HG03025 (cell line): Measurements from ENCODE around the gene GMPPB.

Experiments used
- ATAC-seq: cut with Tn5 transposase; IDR thresholded peaks from one replicate; pipeline ENCODE4 v1.9.1; 2021; ENCODE audit warnings: mild to moderate bottlenecking, moderate library complexity; ENCODE audit not compliant: unreplicated experiment, low FRiP score

Gene GMPPB

DNA sequence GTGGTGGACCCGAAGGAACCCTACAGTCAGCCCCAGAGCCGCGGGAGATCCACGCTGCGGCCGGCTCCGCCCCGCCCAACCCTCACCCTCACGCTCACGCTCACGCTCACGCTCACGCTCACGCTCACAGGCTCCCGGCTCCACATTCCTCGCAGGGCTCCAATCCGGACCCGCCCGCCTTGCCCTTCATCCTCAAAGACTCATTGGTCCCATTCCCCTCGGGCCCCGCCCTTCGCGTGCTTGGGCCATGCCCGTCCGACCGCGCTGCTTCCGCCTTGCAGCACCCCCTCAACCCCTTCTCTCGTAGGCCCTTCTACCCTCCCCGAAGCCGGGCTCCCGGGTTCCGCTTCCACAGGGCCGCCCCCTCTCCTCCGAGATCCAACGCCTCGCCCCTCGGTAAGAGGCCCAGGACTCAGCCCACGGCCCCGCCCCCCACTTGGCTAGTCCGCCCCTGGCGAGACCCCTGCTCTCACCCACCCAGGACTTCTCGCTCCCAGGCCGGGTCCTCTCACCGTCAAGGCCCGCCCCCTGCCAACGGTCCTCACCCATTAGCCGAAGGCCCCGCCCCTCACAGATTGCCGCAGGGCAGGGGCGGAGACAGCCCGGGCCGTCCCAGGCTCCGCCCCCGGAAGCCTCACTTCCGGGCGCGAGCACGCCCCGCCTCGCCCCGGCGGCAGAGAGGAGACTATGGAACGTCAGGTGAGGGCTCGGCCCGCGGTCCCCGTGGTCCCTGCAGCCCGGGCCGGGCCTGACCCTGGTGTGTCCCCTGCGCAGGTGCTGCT, 49.8 kb downstream of the GMPPB start, which contains the start of gene APEH:
TSS of gene APEH (plus strand) at position 637 of the 782 bp plus-strand sequence. CDS start at position 688, 51 bp downstream.
- ATAC-seq, result peak; percentile 74

DNA sequence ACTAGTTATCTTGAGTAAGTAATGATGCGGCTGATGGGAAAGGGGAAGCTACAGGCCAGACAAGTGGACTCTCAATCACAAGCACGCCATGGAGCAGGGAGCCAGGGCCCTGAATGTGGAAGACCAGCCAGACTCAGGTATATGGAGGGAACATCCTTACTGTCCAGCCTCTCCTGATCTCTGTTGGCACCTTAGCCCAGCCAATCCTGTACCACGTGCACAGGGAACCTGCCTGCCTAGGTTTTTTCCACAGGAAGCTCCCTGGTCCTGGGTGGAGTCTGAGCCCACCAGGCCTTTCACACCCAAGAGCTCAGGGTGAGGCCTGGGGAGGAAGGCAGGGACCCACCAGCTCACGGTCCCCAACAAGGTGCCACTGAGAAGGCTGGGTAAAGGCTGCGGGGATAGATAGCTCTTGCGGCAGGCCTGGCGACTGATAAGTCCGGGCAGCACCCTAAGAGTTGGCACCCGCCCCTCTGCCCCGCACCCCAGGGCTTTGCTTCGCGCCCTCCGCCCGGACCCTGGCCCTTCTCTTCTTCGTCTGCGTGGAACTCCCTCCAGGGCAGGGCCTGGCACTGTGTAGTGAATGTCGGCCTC, 50.5 kb downstream of the GMPPB start:
- peak; percentile 3 for ATAC-seq

DNA sequence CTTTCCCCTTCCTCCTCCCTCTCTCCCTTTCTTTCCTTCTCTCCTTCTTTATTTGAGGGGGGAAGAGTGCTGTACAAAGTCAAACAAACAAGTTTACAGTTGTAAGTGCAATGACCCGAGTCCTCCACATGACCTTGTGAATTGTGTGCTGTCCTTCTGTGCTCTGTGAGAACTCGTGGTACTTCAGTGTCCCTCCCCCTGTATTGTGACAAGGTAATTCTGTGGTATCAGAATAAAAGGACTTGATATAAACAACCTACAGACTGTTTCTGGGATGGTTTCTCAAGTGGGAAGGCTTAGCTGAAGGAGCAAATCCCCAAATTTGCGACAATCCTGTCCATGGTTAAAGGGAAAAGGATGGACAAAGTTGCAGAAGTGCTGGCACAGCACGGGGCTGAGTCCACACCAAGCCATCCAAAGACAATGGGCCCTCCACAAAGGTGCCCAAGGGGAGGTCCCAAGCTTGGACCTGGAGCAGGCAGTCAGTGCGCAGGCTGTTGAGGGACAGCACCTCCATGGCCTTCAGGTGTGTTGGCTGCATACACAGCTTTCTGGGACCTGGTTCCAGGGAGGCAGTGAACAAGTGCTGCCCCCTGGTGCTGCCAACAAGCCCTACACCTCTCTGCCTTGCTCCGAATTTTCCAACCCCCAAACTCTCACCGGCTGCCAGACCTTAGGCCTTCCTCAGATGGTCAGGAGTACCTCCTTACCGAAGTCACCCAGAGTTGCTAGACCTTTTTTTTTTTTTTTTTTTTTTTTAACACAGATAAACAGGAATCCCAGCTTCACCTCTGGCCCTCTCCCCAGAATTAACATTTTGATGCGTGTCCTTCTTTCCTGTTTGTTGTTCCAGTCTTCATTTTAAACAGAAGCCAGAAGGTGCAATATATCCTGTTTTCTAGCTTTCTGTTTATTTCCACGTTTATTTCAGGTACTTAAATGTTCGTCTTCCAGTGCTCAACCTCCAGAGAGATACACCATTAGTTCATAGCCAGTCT, 52.2 kb downstream of the GMPPB start:
- no peak for ATAC-seq

DNA sequence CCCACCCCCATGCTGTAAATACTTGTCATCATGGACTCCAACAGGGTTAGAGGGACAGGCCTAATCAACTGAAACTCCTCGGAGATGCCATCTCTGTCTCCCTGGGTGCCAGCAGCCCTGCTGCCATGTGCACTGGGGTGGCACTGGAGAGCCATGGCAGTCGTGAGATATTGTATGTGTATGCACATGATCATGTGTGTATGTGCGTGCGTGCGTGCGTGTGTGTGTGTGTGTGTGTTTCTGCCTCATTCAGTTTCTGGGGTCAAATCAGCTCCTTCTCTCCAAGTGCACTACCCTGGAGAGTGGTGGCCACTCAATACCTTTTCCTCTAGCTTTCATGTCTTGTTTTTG, 52.8 kb downstream of the GMPPB start:
- no peak for ATAC-seq
